NCI-H526 (cell line): Measurements from ENCODE around the gene INPP5A.

Experiments
- DNase-seq, 2 experiments: peaks; one replicate each; lab custom pipeline; 2025; lab: John Stamatoyannopoulos, UW

Gene INPP5A

GRCh38 chr10:132631338-132631735 lies 93.8 kb downstream of the INPP5A start:
- no peak for DNase-seq

GRCh38 chr10:132632091-132632561 lies 94.5 kb downstream of the INPP5A start:
- no peak for DNase-seq

GRCh38 chr10:132632851-132633684 lies 95.5 kb downstream of the INPP5A start:
- DNase-seq: no peak

GRCh38 chr10:132634241-132634946 lies 96.8 kb downstream of the INPP5A start:
- no peak for DNase-seq

GRCh38 chr10:132634947-132635271 lies 97.3 kb downstream of the INPP5A start:
- DNase-seq: no peak

- no peak for DNase-seq
Measured at GRCh38 chr10:132636358-132636757, 98.8 kb downstream of the INPP5A start.

- DNase-seq: peak in 1 of 2 experiments; percentile 62
Measured at GRCh38 chr10:132637477-132638129, 100.0 kb downstream of the INPP5A start.

GRCh38 chr10:132638130-132638515 lies 100.5 kb downstream of the INPP5A start:
- DNase-seq: no peak

GRCh38 chr10:132639470-132639869 lies 101.9 kb downstream of the INPP5A start:
- no peak for DNase-seq

- no peak for DNase-seq
Measured at GRCh38 chr10:132640326-132641125, 102.9 kb downstream of the INPP5A start.

GRCh38 chr10:132641401-132641800 lies 103.8 kb downstream of the INPP5A start:
- DNase-seq: no peak

GRCh38 chr10:132641966-132642731 lies 104.6 kb downstream of the INPP5A start:
- DNase-seq: no peak

- no peak for DNase-seq
Measured at GRCh38 chr10:132642732-132643008, 105.1 kb downstream of the INPP5A start.

- no peak for DNase-seq
Measured at GRCh38 chr10:132643709-132644526, 106.3 kb downstream of the INPP5A start.

- DNase-seq: no peak
Measured at GRCh38 chr10:132644527-132645246, 107.1 kb downstream of the INPP5A start.

- DNase-seq: no peak
Measured at GRCh38 chr10:132645247-132645530, 107.6 kb downstream of the INPP5A start.

- no peak for DNase-seq
Measured at GRCh38 chr10:132645630-132646442, 108.2 kb downstream of the INPP5A start.

- no peak for DNase-seq
Measured at GRCh38 chr10:132646443-132647097, 109.0 kb downstream of the INPP5A start.

GRCh38 chr10:132647424-132647823 lies 109.8 kb downstream of the INPP5A start:
- DNase-seq: no peak
